ENCODE results near the gene GEMIN7. TPM values are rescaled to one million over a fixed set of nuclear protein-coding genes. Genes with fewer than 3 reads are reported as not detected.
"Not testable (repeated sequence)": the region's sequence is repeated elsewhere in the genome, so short reads cannot be mapped to it uniquely, and the experiment has no call there.

Gene GEMIN7
- total RNA-seq, 2 donors from 2014 or later, result 22.4 to 37.5 TPM

- no peak for TF ChIP-seq CTCF (IDR thresholded peaks at IDR 0.05)
- intact Hi-C loops (cut with DNase I), result no loop called here
- H3K27ac ChIP-seq, result no peak overlapping the region
- DNase-seq, result peak; percentile 45
- H3K9me3 ChIP-seq, result no peaks in the 10 kb centered on the region
- H3K4me1 ChIP-seq, result peaks cover 18% of the 10 kb centered on the region
- no peak overlapping the region for H3K4me3 ChIP-seq
- H3K36me3 ChIP-seq, result no peaks in the 10 kb centered on the region
- no peaks in the 10 kb centered on the region for H3K27me3 ChIP-seq
- peak overlapping the region in 1 of 2 donors; percentile 61 for H3K9ac ChIP-seq (ENCODE audit: low read depth in 2 of 2, low read length in 2 of 2)
Measured at GRCh38 chr19:45117671-45118070, 38.6 kb downstream of the GEMIN7 start.

- peaks cover 18% of the 10 kb centered on the region for H3K4me1 ChIP-seq
- intact Hi-C loops (cut with DNase I), result no loop called here
- no peak for TF ChIP-seq CTCF (IDR thresholded peaks at IDR 0.05)
- DNase-seq, result no peak
- H3K9ac ChIP-seq (ENCODE audit: low read depth in 2 of 2, low read length in 2 of 2), result peak overlapping the region in 1 of 2 donors; percentile 61
- H3K36me3 ChIP-seq, result no peaks in the 10 kb centered on the region
- no peaks in the 10 kb centered on the region for H3K27me3 ChIP-seq
- H3K4me3 ChIP-seq, result no peak overlapping the region
- no peaks in the 10 kb centered on the region for H3K9me3 ChIP-seq
- H3K27ac ChIP-seq, result no peak overlapping the region
Measured at GRCh38 chr19:45118106-45118505, 39.0 kb downstream of the GEMIN7 start.

- Histone ChIP-seq H3K9ac (ENCODE audit: low read depth in 2 of 2, low read length in 2 of 2) (peak overlapping the region; percentile 39 to 61), H3K4me1 (peaks cover 15% of the 10 kb centered on the region)
- DNase-seq, result peak; percentile 51
- H3K4me3 ChIP-seq; H3K9me3 ChIP-seq; H3K27me3 ChIP-seq; H3K27ac ChIP-seq; intact Hi-C loops (cut with DNase I); H3K36me3 ChIP-seq: not testable (repeated sequence)
Measured at GRCh38 chr19:45118591-45119355, 39.7 kb downstream of the GEMIN7 start.

GRCh38 chr19:45119582-45119981 lies 40.5 kb downstream of the GEMIN7 start:
- intact Hi-C loops (cut with DNase I), result no loop called here
- Histone ChIP-seq H3K9ac (ENCODE audit: low read depth in 2 of 2, low read length in 2 of 2) (peak overlapping the region in 1 of 2 donors; percentile 40), H3K9me3 (no peaks in the 10 kb centered on the region), H3K36me3 (no peaks in the 10 kb centered on the region), H3K4me3 (no peak overlapping the region), H3K4me1 (peaks cover 8% of the 10 kb centered on the region), H3K27ac (no peak overlapping the region), H3K27me3 (no peaks in the 10 kb centered on the region)
- peak; percentile 35 for DNase-seq
- TF ChIP-seq CTCF (IDR thresholded peaks at IDR 0.05), result no peak

- Histone ChIP-seq H3K4me1 (peaks cover 8% of the 10 kb centered on the region), H3K9me3 (no peaks in the 10 kb centered on the region), H3K27me3 (no peaks in the 10 kb centered on the region), H3K4me3 (no peak overlapping the region), H3K9ac (ENCODE audit: low read depth in 2 of 2, low read length in 2 of 2) (no peak overlapping the region), H3K27ac (no peak overlapping the region), H3K36me3 (no peaks in the 10 kb centered on the region)
- no peak for TF ChIP-seq CTCF (IDR thresholded peaks at IDR 0.05)
- intact Hi-C loops (cut with DNase I), result no loop called here
- no peak for DNase-seq
Measured at GRCh38 chr19:45121827-45122345, 42.8 kb downstream of the GEMIN7 start.

GRCh38 chr19:45122832-45123231 lies 43.8 kb downstream of the GEMIN7 start:
- no peak overlapping the region for H3K27ac ChIP-seq
- H3K36me3 ChIP-seq, result no peaks in the 10 kb centered on the region
- no peak for TF ChIP-seq CTCF (IDR thresholded peaks at IDR 0.05)
- no peaks in the 10 kb centered on the region for H3K27me3 ChIP-seq
- no peak overlapping the region for H3K9ac ChIP-seq (ENCODE audit: low read depth in 2 of 2, low read length in 2 of 2)
- no peak for DNase-seq
- no peak overlapping the region for H3K4me3 ChIP-seq
- intact Hi-C loops (cut with DNase I), result no loop called here
- H3K9me3 ChIP-seq, result no peaks in the 10 kb centered on the region
- H3K4me1 ChIP-seq, result peaks cover 8% of the 10 kb centered on the region

Measured in colonic mucosa (tissue), 4 donors.